ENCODE results near the gene RAPGEF2. TPM values are rescaled to one million over a fixed set of nuclear protein-coding genes. Genes with fewer than 3 reads are reported as not detected.
"Not testable (repeated sequence)": the region's sequence is repeated elsewhere in the genome, so short reads cannot be mapped to it uniquely, and the experiment has no call there.

The RAPGEF2 gene
- total and polyA plus RNA-seq, 2 donors (not counting 3 experiments of a cell fraction or from before 2014, with no cell fraction given) = 28.7 to 55.2 TPM

GRCh38 chr4:159379064-159379463 is 276.2 kb downstream of the RAPGEF2 start:
- H3K79me2 ChIP-seq (ENCODE audit: control insufficient read depth, insufficient read depth, low read length); H3K4me2 ChIP-seq (ENCODE audit: insufficient read depth, low read length); H3K9me3 ChIP-seq (replicated peaks; ENCODE audit: control insufficient read depth, insufficient read depth, low read length); H3K27ac ChIP-seq (ENCODE audit: insufficient read depth, low read depth, low read length); BruUV-seq (replicated peaks); POLR2A ChIA-PET; H3K4me3 ChIP-seq (replicated peaks in 1 of 3; ENCODE audit: insufficient read depth in 1 of 3, low read depth in 1 of 3, low read length in 3 of 3); FAIRE-seq; CTCF ChIA-PET; H3K36me3 ChIP-seq (ENCODE audit: control insufficient read depth in 2 of 2, extremely low read depth in 1 of 2, insufficient read depth in 2 of 2, low read length in 2 of 2); H3K27me3 ChIP-seq (ENCODE audit: control insufficient read depth in 2 of 2, insufficient read depth in 2 of 2, low read length in 2 of 2); DNase-seq (ENCODE audit: low read depth, low spot score); H2AFZ ChIP-seq (ENCODE audit: low read depth, low read length); H3K9me1 ChIP-seq (replicated peaks; ENCODE audit: control insufficient read depth, extremely low read depth, insufficient read depth, low read length); dilution Hi-C loops (cut with MboI; ENCODE audit: extremely low pct_ligation_motif_present, low sequenced_read_pairs); intact Hi-C loops (cut with micrococcal nuclease); H3K9ac ChIP-seq (replicated peaks; ENCODE audit: extremely low read depth, insufficient read depth, low read length); H4K20me1 ChIP-seq (replicated peaks; ENCODE audit: control insufficient read depth, extremely low read depth, insufficient read depth, low read length): not testable (repeated sequence)
- H3K4me1 ChIP-seq (ENCODE audit: control insufficient read depth, extremely low read depth, insufficient read depth, low read length) = peaks cover 16% of the 10 kb centered on the region

DNA sequence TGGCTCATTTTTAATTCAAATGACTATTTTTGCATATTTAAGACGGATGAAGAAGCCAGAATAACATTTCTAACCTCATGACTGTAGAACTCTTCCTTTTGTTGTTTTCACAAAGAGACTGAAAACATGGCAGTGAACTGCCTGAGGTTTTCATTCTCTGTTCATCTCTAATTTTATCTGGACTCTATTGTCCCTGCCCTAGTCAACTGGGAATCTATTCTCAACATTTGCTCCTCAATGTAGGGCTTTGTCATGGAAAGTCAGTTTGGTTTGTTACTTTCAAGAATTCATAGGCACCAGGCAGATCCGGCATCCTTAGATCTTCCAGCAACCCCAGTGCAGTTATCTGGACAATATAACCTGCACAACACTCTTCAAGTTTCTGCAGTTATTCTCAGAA is 277.0 kb downstream of the RAPGEF2 start:
- FAIRE-seq (no peak), DNase-seq (ENCODE audit: low read depth, low spot score) (no peak)
- Histone ChIP-seq H3K9me1 (replicated peaks; ENCODE audit: control insufficient read depth, extremely low read depth, insufficient read depth, low read length) (no peaks in the 10 kb centered on the region), H3K79me2 (ENCODE audit: control insufficient read depth, insufficient read depth, low read length) (no peaks in the 10 kb centered on the region), H3K27ac (ENCODE audit: insufficient read depth, low read depth, low read length) (no peak overlapping the region), H3K4me2 (ENCODE audit: insufficient read depth, low read length) (no peak overlapping the region), H3K27me3 (ENCODE audit: control insufficient read depth in 2 of 2, insufficient read depth in 2 of 2, low read length in 2 of 2) (no peaks in the 10 kb centered on the region), H4K20me1 (replicated peaks; ENCODE audit: control insufficient read depth, extremely low read depth, insufficient read depth, low read length) (no peaks in the 10 kb centered on the region), H3K9me3 (replicated peaks; ENCODE audit: control insufficient read depth, insufficient read depth, low read length) (no peaks in the 10 kb centered on the region), H2AFZ (ENCODE audit: low read depth, low read length) (no peak overlapping the region), H3K4me1 (ENCODE audit: control insufficient read depth, extremely low read depth, insufficient read depth, low read length) (peaks cover 16% of the 10 kb centered on the region), H3K9ac (replicated peaks; ENCODE audit: extremely low read depth, insufficient read depth, low read length) (no peak overlapping the region), H3K4me3 (replicated peaks in 1 of 3; ENCODE audit: insufficient read depth in 1 of 3, low read depth in 1 of 3, low read length in 3 of 3) (no peak overlapping the region), H3K36me3 (ENCODE audit: control insufficient read depth in 2 of 2, extremely low read depth in 1 of 2, insufficient read depth in 2 of 2, low read length in 2 of 2) (no peaks in the 10 kb centered on the region)
- POLR2A ChIA-PET = no interaction called here
- intact Hi-C loops (cut with micrococcal nuclease) = loop anchor here (5.0 kb wide), 1 partner anchor 178 kb away; no protein-coding TSS in a partner anchor
- dilution Hi-C loops (cut with MboI; ENCODE audit: extremely low pct_ligation_motif_present, low sequenced_read_pairs) = no loop called here
- CTCF ChIA-PET = no interaction called here
- no TSS peak for BruUV-seq (replicated peaks)
- no peak for TF ChIP-seq EZH2 (IDR thresholded peaks at IDR 0.05; ENCODE audit: borderline replicate concordance, low read depth, low read length, severe bottlenecking)
